Suprapubic skin (tissue), 4 donors: Measurements from ENCODE around the gene MGAT4C. TPM values are rescaled to one million over a fixed set of nuclear protein-coding genes. Genes with fewer than 3 reads are reported as not detected.

Source experiments
- DNase-seq, 2 donors: peaks; one replicate each; pipeline ENCODE4 v3.0.0-alpha.2; 2019; ENCODE audit warnings: low spot score in 2 of 2
- H3K27ac ChIP-seq: fragments of 200-600 bp; sonication (generic); one replicate; pipeline ENCODE4 v1.5.1; 2019
- H3K27me3 ChIP-seq: fragments of 200-600 bp; sonication (generic); one replicate; pipeline ENCODE4 v1.5.1; 2019
- H3K36me3 ChIP-seq: fragments of 200-600 bp; sonication (generic); one replicate; pipeline ENCODE4 v1.5.1; 2019
- H3K4me1 ChIP-seq: fragments of 200-600 bp; sonication (generic); one replicate; pipeline ENCODE4 v1.5.1; 2019
- H3K4me3 ChIP-seq: fragments of 200-600 bp; sonication (generic); one replicate; pipeline ENCODE4 v1.5.1; 2019; ENCODE audit warnings: mild to moderate bottlenecking
- H3K9me3 ChIP-seq: fragments of 200-600 bp; sonication (generic); one replicate; pipeline ENCODE4 v1.5.1; 2019
- CTCF ChIP-seq, 2 donors: fragments of 200-600 bp in 1 of 2; fragments of 450-650 bp in 1 of 2; sonication (generic) in 1 of 2; IDR thresholded peaks; one replicate each; pipeline ENCODE4 v1.5.1; 2016 to 2019; ENCODE audit warnings: antibody characterized with exemption in 2 of 2, mild to moderate bottlenecking in 1 of 2, moderate library complexity in 1 of 2
- EP300 ChIP-seq: sonication (generic); formaldehyde crosslinking; IDR thresholded peaks from one replicate; pipeline ENCODE4 v1.6.1; 2017; ENCODE audit warnings: antibody characterized with exemption
- POLR2A ChIP-seq, 2 donors: fragments of 450-650 bp; IDR thresholded peaks; one replicate each; pipeline ENCODE4 v1.6.1; 2017; ENCODE audit warnings: antibody characterized with exemption in 2 of 2, mild to moderate bottlenecking in 2 of 2, moderate library complexity in 2 of 2
- POLR2AphosphoS5 ChIP-seq, 3 donors: sonication (generic); formaldehyde crosslinking; IDR thresholded peaks; one replicate each; pipeline ENCODE4 v1.6.1; 2017; ENCODE audit warnings: antibody characterized with exemption in 3 of 3
- WGBS: methylation state at CpG from one replicate; pipeline ENCODE4 v1.1.5; 2018; 5-methylcytosine and 5-hydroxymethylcytosine counted together
- total RNA-seq, 4 donors: library from RNA; depleted of rRNA; stranded (reverse); fragments of >200 nt; gene quantifications; one replicate each; pipeline ENCODE4 v1.1.0, GENCODE V29; 2016

MGAT4C gene
- total RNA-seq, 4 donors from 2014 or later, result under 0.01 to 0.55 (median 0.26) TPM; not detected in 1

GRCh38 chr12:85949253-85949652, 306.9 kb downstream of the MGAT4C start:
- Histone ChIP-seq H3K4me1 (no peaks in the 10 kb centered on the region), H3K27me3 (no peaks in the 10 kb centered on the region), H3K27ac (no peak overlapping the region), H3K36me3 (no peaks in the 10 kb centered on the region), H3K9me3 (no peaks in the 10 kb centered on the region), H3K4me3 (no peak overlapping the region)
- no peak for DNase-seq
- TF ChIP-seq POLR2AphosphoS5 (IDR thresholded peaks at IDR 0.05) (no peak), EP300 (no peak), CTCF (IDR thresholded peaks at IDR 0.05) (no peak), POLR2A (IDR thresholded peaks at IDR 0.05) (no peak)
- WGBS, result 38% methylated on average over 1 of the region's 1 CpG

GRCh38 chr12:85948340-85948739, 307.9 kb downstream of the MGAT4C start:
- no peak overlapping the region for H3K4me3 ChIP-seq
- no peaks in the 10 kb centered on the region for H3K4me1 ChIP-seq
- no peaks in the 10 kb centered on the region for H3K27me3 ChIP-seq
- H3K36me3 ChIP-seq, result no peaks in the 10 kb centered on the region
- TF ChIP-seq EP300 (no peak), POLR2A (IDR thresholded peaks at IDR 0.05) (no peak), CTCF (IDR thresholded peaks at IDR 0.05) (no peak), POLR2AphosphoS5 (IDR thresholded peaks at IDR 0.05) (no peak)
- DNase-seq, result no peak
- 88% methylated on average over 1 of the region's 1 CpG for WGBS
- H3K27ac ChIP-seq, result no peak overlapping the region
- no peaks in the 10 kb centered on the region for H3K9me3 ChIP-seq

DNA sequence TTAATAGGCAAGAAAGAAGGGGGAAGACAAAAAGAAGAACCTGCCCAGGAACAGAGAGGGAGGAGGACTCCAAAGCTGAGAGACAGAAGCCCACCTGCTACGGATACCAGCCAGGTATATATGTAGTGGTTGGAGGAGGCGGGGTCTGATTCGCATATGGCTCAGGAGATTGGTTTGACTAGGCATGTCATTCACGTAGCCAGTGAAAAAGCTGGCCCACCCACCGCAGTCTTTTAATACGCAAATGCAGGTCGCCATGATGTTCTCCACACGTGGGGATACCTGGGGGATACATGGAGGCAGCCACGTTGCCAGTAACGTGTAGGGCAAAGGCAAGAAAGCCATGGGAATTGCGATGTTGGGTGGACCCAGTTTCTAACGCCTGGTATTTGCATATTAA, 308.9 kb downstream of the MGAT4C start:
- Histone ChIP-seq H3K9me3 (no peaks in the 10 kb centered on the region), H3K27me3 (no peaks in the 10 kb centered on the region), H3K4me1 (no peaks in the 10 kb centered on the region), H3K36me3 (no peaks in the 10 kb centered on the region), H3K27ac (no peak overlapping the region), H3K4me3 (no peak overlapping the region)
- DNase-seq, result no peak
- 88% methylated on average over 12 of the region's 12 CpGs for WGBS
- TF ChIP-seq CTCF (IDR thresholded peaks at IDR 0.05) (no peak), EP300 (no peak), POLR2AphosphoS5 (IDR thresholded peaks at IDR 0.05) (no peak), POLR2A (IDR thresholded peaks at IDR 0.05) (no peak)

- no peak for DNase-seq
- 95% methylated on average over 5 of the region's 5 CpGs for WGBS
Observed at GRCh38 chr12:85946375-85946774, 309.8 kb downstream of the MGAT4C start.

DNA sequence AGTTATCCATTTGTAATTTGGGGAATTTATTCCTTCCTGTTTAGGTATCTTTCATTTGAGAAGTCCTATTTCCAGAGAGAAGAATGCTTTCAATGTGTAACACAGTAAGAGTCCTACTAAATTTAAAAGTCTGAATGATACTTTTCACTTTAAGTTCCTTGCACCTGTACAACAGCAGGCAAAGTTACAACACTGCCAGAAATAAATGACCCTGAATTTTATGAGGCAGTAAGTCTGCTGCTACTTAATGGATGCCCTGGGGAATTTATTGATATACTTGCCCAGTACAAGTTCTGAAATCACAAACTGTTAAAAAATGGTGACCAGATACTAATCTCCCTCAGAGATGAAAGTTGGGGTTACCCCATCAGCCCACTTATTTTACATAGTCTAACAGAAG, 329.0 kb downstream of the MGAT4C start:
- Histone ChIP-seq H3K36me3 (no peaks in the 10 kb centered on the region), H3K4me1 (no peaks in the 10 kb centered on the region), H3K4me3 (no peak overlapping the region), H3K27ac (no peak overlapping the region), H3K27me3 (no peaks in the 10 kb centered on the region), H3K9me3 (no peaks in the 10 kb centered on the region)
- TF ChIP-seq POLR2AphosphoS5 (IDR thresholded peaks at IDR 0.05), result no peak
- TF ChIP-seq CTCF (IDR thresholded peaks at IDR 0.05), result no peak
- no peak for TF ChIP-seq POLR2A (IDR thresholded peaks at IDR 0.05)
- TF ChIP-seq EP300, result no peak
- DNase-seq, result no peak

More at GRCh38 chr12:85946375-85946774, 309.8 kb downstream of the MGAT4C start:
- no peaks in the 10 kb centered on the region for H3K36me3 ChIP-seq
- H3K4me1 ChIP-seq, result no peaks in the 10 kb centered on the region
- H3K27ac ChIP-seq, result no peak overlapping the region
- no peak overlapping the region for H3K4me3 ChIP-seq
- H3K9me3 ChIP-seq, result no peaks in the 10 kb centered on the region
- no peaks in the 10 kb centered on the region for H3K27me3 ChIP-seq
- TF ChIP-seq EP300 (no peak), POLR2A (IDR thresholded peaks at IDR 0.05) (no peak), POLR2AphosphoS5 (IDR thresholded peaks at IDR 0.05) (no peak), CTCF (IDR thresholded peaks at IDR 0.05) (no peak)
